HG02678 (cell line): Measurements from ENCODE around the gene UBL5.
A peak's percentile ranks its signal among the peaks of the same experiment; 100 is the strongest.
"Not testable (repeated sequence)": the region's sequence is repeated elsewhere in the genome, so short reads cannot be mapped to it uniquely, and the experiment has no call there.

ENCODE experiments used
- ATAC-seq: cut with Tn5 transposase; IDR thresholded peaks from one replicate; pipeline ENCODE4 v1.9.1; 2021; ENCODE audit warnings: mild to moderate bottlenecking, moderate library complexity; ENCODE audit not compliant: unreplicated experiment

Gene UBL5

GRCh38 chr19:9827289-9828238, at the start of gene UBL5:
UBL5 (plus strand) TSS chr19:9827918; CDS start chr19:9828338, 420 bp downstream.
- ATAC-seq, result peak; percentile 90

GRCh38 chr19:9782338-9782737, 45.4 kb upstream of the UBL5 start:
- ATAC-seq, result no peak

- not testable (repeated sequence) for ATAC-seq
Observed at GRCh38 chr19:9784163-9784496, 43.6 kb upstream of the UBL5 start.

- peak; percentile 76 for ATAC-seq
Observed at GRCh38 chr19:9785367-9786331, 42.1 kb upstream of the UBL5 start.

GRCh38 chr19:9786342-9786741, 41.4 kb upstream of the UBL5 start:
- no peak for ATAC-seq

- ATAC-seq, result no peak
Observed at GRCh38 chr19:9786819-9787218, 40.9 kb upstream of the UBL5 start.

GRCh38 chr19:9788604-9789003, 39.1 kb upstream of the UBL5 start:
- ATAC-seq, result not testable (repeated sequence)

GRCh38 chr19:9789066-9789465, 38.7 kb upstream of the UBL5 start:
- ATAC-seq, result no peak

- not testable (repeated sequence) for ATAC-seq
Observed at GRCh38 chr19:9789579-9789978, 38.1 kb upstream of the UBL5 start.

GRCh38 chr19:9791073-9791367, 36.7 kb upstream of the UBL5 start:
- ATAC-seq, result not testable (repeated sequence)

GRCh38 chr19:9791552-9792205, 36.0 kb upstream of the UBL5 start:
- peak; percentile 39 for ATAC-seq

- ATAC-seq, result peak; percentile 52
Observed at GRCh38 chr19:9792206-9793070, 35.3 kb upstream of the UBL5 start.

- ATAC-seq, result no peak
Observed at GRCh38 chr19:9793071-9793591, 34.6 kb upstream of the UBL5 start.

GRCh38 chr19:9796113-9796773, 31.5 kb upstream of the UBL5 start:
- ATAC-seq, result peak; percentile 40

- no peak for ATAC-seq
Observed at GRCh38 chr19:9797871-9798270, 29.8 kb upstream of the UBL5 start.

GRCh38 chr19:9799162-9799561, 28.6 kb upstream of the UBL5 start:
- ATAC-seq, result no peak

- ATAC-seq, result no peak
Observed at GRCh38 chr19:9801976-9802375, 25.7 kb upstream of the UBL5 start.

- no peak for ATAC-seq
Observed at GRCh38 chr19:9806803-9807202, 20.9 kb upstream of the UBL5 start.
